Measurements from ENCODE around the gene UBE2E1. TPM values are rescaled to one million over a fixed set of nuclear protein-coding genes. Genes with fewer than 3 reads are reported as not detected.

The UBE2E1 gene
- total RNA-seq, 4 donors from 2014 or later, result 82.4 to 126 (median 115) TPM

DNA sequence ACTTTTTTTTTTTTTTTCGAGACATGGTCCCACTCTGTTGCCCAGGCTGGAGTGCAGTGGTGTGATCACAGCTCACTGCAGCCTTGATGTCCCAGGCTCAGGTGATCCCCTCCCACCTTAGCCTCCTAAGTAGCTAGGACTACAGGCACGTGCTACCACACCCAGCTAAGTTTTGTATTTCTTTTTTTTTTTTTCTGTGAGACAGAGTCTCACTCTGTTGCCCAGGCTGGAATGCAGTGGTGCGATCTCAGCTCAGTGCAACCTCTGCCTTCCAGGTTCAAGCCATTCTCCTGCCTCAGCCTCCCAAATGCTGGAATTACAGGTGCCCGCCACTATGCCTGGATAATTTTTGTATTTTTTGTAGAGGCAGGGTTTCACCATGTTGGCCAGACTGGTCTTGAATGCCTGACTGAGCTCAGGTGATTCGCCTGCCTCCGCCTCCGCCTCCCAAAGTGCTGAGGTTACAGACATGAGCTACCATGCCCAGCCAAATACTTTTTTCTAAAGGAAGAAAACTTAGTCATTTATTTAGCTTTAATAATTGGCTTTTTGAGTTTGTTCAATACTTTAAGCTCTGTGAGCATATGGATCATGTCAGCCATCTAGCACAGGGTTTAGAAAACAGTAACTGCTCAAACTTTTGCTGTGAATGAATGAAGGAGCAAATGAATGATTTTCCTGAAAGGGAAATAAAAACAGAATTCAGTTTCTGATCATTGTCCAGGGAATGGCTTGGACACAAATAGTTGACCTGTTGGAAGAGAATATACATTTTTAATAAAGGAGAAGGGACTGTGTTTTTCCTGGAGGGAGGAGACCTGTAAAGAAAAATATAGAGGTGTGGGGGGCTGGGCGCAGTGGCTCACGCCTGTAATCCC is 26.0 kb downstream of the UBE2E1 start:
- no peaks in the 10 kb centered on the region for H3K27me3 ChIP-seq
- WGBS, result 90% methylated on average over 9 of the region's 9 CpGs
- H3K4me1 ChIP-seq, result peaks cover 28 to 56% (median 41%) of the 10 kb centered on the region in 4 donors
- no peak overlapping the region for H3K4me3 ChIP-seq
- intact Hi-C loops (cut with DNase I), result no loop called here
- TF ChIP-seq, protein P1, sequence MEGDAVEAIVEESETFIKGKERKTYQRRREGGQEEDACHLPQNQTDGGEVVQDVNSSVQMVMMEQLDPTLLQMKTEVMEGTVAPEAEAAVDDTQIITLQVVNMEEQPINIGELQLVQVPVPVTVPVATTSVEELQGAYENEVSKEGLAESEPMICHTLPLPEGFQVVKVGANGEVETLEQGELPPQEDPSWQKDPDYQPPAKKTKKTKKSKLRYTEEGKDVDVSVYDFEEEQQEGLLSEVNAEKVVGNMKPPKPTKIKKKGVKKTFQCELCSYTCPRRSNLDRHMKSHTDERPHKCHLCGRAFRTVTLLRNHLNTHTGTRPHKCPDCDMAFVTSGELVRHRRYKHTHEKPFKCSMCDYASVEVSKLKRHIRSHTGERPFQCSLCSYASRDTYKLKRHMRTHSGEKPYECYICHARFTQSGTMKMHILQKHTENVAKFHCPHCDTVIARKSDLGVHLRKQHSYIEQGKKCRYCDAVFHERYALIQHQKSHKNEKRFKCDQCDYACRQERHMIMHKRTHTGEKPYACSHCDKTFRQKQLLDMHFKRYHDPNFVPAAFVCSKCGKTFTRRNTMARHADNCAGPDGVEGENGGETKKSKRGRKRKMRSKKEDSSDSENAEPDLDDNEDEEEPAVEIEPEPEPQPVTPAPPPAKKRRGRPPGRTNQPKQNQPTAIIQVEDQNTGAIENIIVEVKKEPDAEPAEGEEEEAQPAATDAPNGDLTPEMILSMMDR (IDR thresholded peaks at IDR 0.05), result no peak
- TF ChIP-seq POLR2A (IDR thresholded peaks at IDR 0.05; ENCODE audit: low read depth), result no peak
- TF ChIP-seq POLR2AphosphoS5 (IDR thresholded peaks at IDR 0.05), result no peak
- TF ChIP-seq EP300 (IDR thresholded peaks at IDR 0.05), result no peak
- no peak overlapping the region for H3K27ac ChIP-seq (replicated peaks in 1 of 4)
- no peak for DNase-seq (ENCODE audit: extremely low spot score)
- H3K9me3 ChIP-seq, result no peaks in the 10 kb centered on the region
- H3K36me3 ChIP-seq, result no peaks in the 10 kb centered on the region

GRCh38 chr3:23832523-23832922 is 26.8 kb downstream of the UBE2E1 start:
- H3K36me3 ChIP-seq, result no peaks in the 10 kb centered on the region
- peaks cover 36 to 57% (median 42%) of the 10 kb centered on the region in 4 donors for H3K4me1 ChIP-seq
- 94% methylated on average over 10 of the region's 10 CpGs for WGBS

DNA sequence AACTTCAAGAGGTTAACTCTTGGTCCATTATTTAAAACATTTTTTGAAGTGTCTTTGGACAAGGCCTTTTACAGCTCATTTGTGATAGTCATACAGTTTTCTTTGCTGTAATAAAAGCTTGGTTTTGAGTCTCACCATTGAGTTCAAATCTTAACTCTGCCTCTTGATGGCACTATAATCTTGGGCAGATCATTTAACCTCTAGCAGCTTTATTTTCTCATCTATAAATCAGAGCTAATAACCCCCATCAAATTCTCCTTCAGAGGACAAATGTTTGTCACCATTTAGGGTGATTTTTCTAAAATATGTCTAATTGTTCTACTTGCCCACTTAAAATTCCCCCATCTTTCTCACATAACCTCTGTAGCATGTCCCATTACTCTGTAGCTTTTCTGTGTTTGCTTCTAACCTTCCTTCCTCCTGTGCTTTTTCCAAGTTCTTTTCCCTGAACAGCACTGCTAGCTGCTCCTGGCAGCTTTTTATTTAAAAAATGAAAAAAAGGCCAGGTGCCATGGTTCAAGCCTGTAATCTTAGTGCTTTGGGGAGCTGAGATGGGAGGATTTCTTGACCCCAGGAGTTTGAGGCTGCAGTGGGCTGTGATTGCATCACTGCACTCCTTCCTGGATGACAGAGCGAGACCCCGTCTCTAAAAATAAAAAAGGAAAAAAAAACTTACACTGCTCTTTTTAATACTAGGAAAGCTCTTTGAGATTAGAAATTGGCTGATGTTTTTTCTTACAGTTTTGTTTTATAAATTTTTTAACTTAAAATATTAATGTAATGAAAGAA is 28.5 kb downstream of the UBE2E1 start:
- WGBS, result 70% methylated on average over 2 of the region's 2 CpGs
- Histone ChIP-seq H3K27ac (replicated peaks in 1 of 4) (no peak overlapping the region), H3K4me3 (no peak overlapping the region), H3K36me3 (no peaks in the 10 kb centered on the region), H3K4me1 (peaks cover 34 to 62% (median 43%) of the 10 kb centered on the region in 4 donors), H3K9me3 (no peaks in the 10 kb centered on the region), H3K27me3 (no peaks in the 10 kb centered on the region)
- no peak for DNase-seq (ENCODE audit: extremely low spot score)
- no peak for TF ChIP-seq EP300 (IDR thresholded peaks at IDR 0.05)
- TF ChIP-seq, protein P1 (IDR thresholded peaks at IDR 0.05), result peak in 1 of 3 experiments; percentile 16
- no peak for TF ChIP-seq POLR2AphosphoS5 (IDR thresholded peaks at IDR 0.05)
- intact Hi-C loops (cut with DNase I), result no loop called here

More at GRCh38 chr3:23832523-23832922, 26.8 kb downstream of the UBE2E1 start:
- H3K4me3 ChIP-seq, result no peak overlapping the region
- no peaks in the 10 kb centered on the region for H3K27me3 ChIP-seq
- no peak overlapping the region for H3K27ac ChIP-seq (replicated peaks in 1 of 4)
- H3K9me3 ChIP-seq, result no peaks in the 10 kb centered on the region
- intact Hi-C loops (cut with DNase I), result no loop called here
- TF ChIP-seq EP300 (IDR thresholded peaks at IDR 0.05) (no peak), POLR2A (IDR thresholded peaks at IDR 0.05; ENCODE audit: low read depth) (no peak), POLR2AphosphoS5 (IDR thresholded peaks at IDR 0.05) (no peak)
- TF ChIP-seq, protein P1 (IDR thresholded peaks at IDR 0.05), result no peak
- no peak for DNase-seq (ENCODE audit: extremely low spot score)

- Histone ChIP-seq H3K36me3 (no peaks in the 10 kb centered on the region), H3K9me3 (no peaks in the 10 kb centered on the region), H3K4me1 (peaks cover 26 to 55% (median 36%) of the 10 kb centered on the region in 4 donors), H3K27me3 (no peaks in the 10 kb centered on the region), H3K4me3 (no peak overlapping the region), H3K27ac (replicated peaks in 1 of 4) (no peak overlapping the region)
- intact Hi-C loops (cut with DNase I), result no loop called here
- no peak for DNase-seq (ENCODE audit: extremely low spot score)
- WGBS, result 95% methylated on average over 2 of the region's 2 CpGs
- TF ChIP-seq POLR2AphosphoS5 (IDR thresholded peaks at IDR 0.05), result no peak
- no peak for TF ChIP-seq POLR2A (IDR thresholded peaks at IDR 0.05; ENCODE audit: low read depth)
These were observed 29.3 kb downstream of the UBE2E1 start for GRCh38 chr3:23835087-23835486.

DNA sequence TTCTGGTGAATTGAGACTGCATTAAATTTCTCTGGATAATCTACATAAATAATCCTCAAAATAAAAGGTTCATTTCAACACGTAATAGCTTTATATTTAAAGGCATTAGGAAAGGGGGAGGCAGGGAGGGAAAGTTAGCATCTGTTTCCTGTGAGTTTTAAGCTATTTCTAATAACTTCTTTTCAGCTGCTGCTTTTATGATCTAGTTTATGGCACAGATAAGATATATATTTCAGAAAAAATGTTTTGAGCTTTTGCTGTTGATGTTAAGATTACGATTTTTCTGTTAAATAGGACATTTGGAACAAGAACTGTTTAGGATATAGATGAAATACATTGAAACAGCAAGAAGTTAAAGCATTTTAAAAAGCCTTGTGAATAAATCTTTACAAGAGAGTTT is 30.0 kb downstream of the UBE2E1 start:
- 61% methylated on average over 2 of the region's 2 CpGs for WGBS
- no peak for DNase-seq (ENCODE audit: extremely low spot score)
- TF ChIP-seq POLR2AphosphoS5 (IDR thresholded peaks at IDR 0.05), result no peak
- TF ChIP-seq, protein P1 (IDR thresholded peaks at IDR 0.05), result no peak
- Histone ChIP-seq H3K4me1 (peaks cover 22 to 55% (median 39%) of the 10 kb centered on the region in 4 donors), H3K9me3 (no peaks in the 10 kb centered on the region), H3K36me3 (no peaks in the 10 kb centered on the region), H3K27ac (replicated peaks in 1 of 4) (no peak overlapping the region), H3K27me3 (no peaks in the 10 kb centered on the region), H3K4me3 (no peak overlapping the region)
- intact Hi-C loops (cut with DNase I), result no loop called here
